Fibroblast of lung (primary cell): ENCODE data around the gene MINPP1. TPM values are rescaled to one million over a fixed set of nuclear protein-coding genes. Genes with fewer than 3 reads are reported as not detected.

Source experiments
- DNase-seq, 2 donors: peaks; one replicate each; pipeline versions ENCODE4 v3.0.0 to v3.0.0-alpha.2; 2010; ENCODE audit warnings: low read depth in 2 of 2
- H2AFZ ChIP-seq: 2 replicates; pipeline ENCODE4 v1.5.1; 2012; ENCODE audit warnings: low read length, control low read depth, inconsistent platforms
- H3K27ac ChIP-seq: 2 replicates; pipeline ENCODE4 v1.5.1; 2011; ENCODE audit warnings: low read length, control low read depth; ENCODE audit not compliant: insufficient read depth
- H3K27me3 ChIP-seq: 2 replicates; pipeline ENCODE4 v1.5.1; 2011; ENCODE audit warnings: mild to moderate bottlenecking, low read length; ENCODE audit not compliant: control insufficient read depth, insufficient read depth
- H3K36me3 ChIP-seq: 2 replicates; pipeline ENCODE4 v1.5.1; 2011; ENCODE audit warnings: low read length; ENCODE audit not compliant: control insufficient read depth, insufficient read depth
- H3K4me1 ChIP-seq: 2 replicates; pipeline ENCODE4 v1.5.1; 2011; ENCODE audit warnings: low read length; ENCODE audit not compliant: control insufficient read depth, insufficient read depth; ENCODE audit errors: extremely low read depth
- H3K4me2 ChIP-seq: 2 replicates; pipeline ENCODE4 v1.5.1; 2011; ENCODE audit warnings: low read length, control low read depth; ENCODE audit not compliant: insufficient read depth; ENCODE audit errors: extremely low read depth
- H3K4me3 ChIP-seq, 4 experiments: fragments of 200-600 bp in 1 of 4; sonication (generic) in 1 of 4; replicated peaks in 1 of 4; 2 replicates each; pipeline ENCODE4 v1.5.1; 2011 to 2016; ENCODE audit warnings: low read length in 4 of 4, low read depth in 3 of 4, mild to moderate bottlenecking in 3 of 4, control low read depth in 2 of 4, inconsistent platforms in 1 of 4, mixed read lengths in 1 of 4; ENCODE audit not compliant: insufficient read depth in 1 of 4; ENCODE audit errors: control extremely low read depth in 1 of 4
- H3K79me2 ChIP-seq: 2 replicates; pipeline ENCODE4 v1.5.1; 2012; ENCODE audit warnings: mild to moderate bottlenecking, low read length, inconsistent platforms; ENCODE audit not compliant: control insufficient read depth, insufficient read depth
- H3K9ac ChIP-seq: 2 replicates; pipeline ENCODE4 v1.5.1; 2011; ENCODE audit warnings: mild to moderate bottlenecking, low read length, control low read depth; ENCODE audit not compliant: insufficient read depth
- H3K9me3 ChIP-seq: 2 replicates; pipeline ENCODE4 v1.5.1; 2012; ENCODE audit warnings: low read depth, low read length; ENCODE audit not compliant: control insufficient read depth, insufficient read depth
- H4K20me1 ChIP-seq: 2 replicates; pipeline ENCODE4 v1.5.1; 2011; ENCODE audit warnings: low read length; ENCODE audit not compliant: control insufficient read depth, insufficient read depth; ENCODE audit errors: extremely low read depth
- CTCF ChIP-seq, 2 donors: IDR thresholded peaks in 1 of 2; conservative IDR thresholded peaks in 1 of 2; 1 replicate in 1 of 2; 2 replicates in 1 of 2; pipeline ENCODE4 v1.5.1; 2011 to 2012; ENCODE audit warnings: low read length in 2 of 2, control low read depth in 1 of 2, inconsistent platforms in 1 of 2, low read depth in 1 of 2, mild to moderate bottlenecking in 1 of 2
- EZH2 ChIP-seq: IDR thresholded peaks from 2 replicates; pipeline ENCODE4 v1.5.1; 2012; ENCODE audit warnings: low read length, control low read depth, mild to moderate bottlenecking; ENCODE audit errors: missing control alignments
- polyA plus RNA-seq, 2 donors: library from polyadenylated mRNA; depleted of rRNA in 1 of 2; stranded (reverse) in 1 of 2; unstranded in 1 of 2; fragments of >200 nt; gene quantifications; 2 replicates each; pipeline ENCODE4 v1.2.1, GENCODE V29; 2011 to 2012; ENCODE audit warnings: missing spikeins in 1 of 2
- total RNA-seq: library from RNA; depleted of rRNA; stranded (reverse); fragments of >200 nt; gene quantifications from 2 replicates; pipeline ENCODE4 v1.2.1, GENCODE V29; 2014

MINPP1 gene
- total and polyA plus RNA-seq, 2 donors (not counting 1 experiment from before 2014, with no cell fraction given): 18.5 to 24.4 TPM

- Histone ChIP-seq H2AFZ (no peak overlapping the region), H4K20me1 (no peaks in the 10 kb centered on the region), H3K79me2 (no peaks in the 10 kb centered on the region), H3K36me3 (no peaks in the 10 kb centered on the region), H3K4me2 (no peak overlapping the region), H3K27ac (peak overlapping the region; percentile 46), H3K9ac (no peak overlapping the region), H3K27me3 (no peaks in the 10 kb centered on the region), H3K4me3 (no peak overlapping the region), H3K9me3 (no peaks in the 10 kb centered on the region), H3K4me1 (peaks cover 25% of the 10 kb centered on the region)
- TF ChIP-seq EZH2 (no peak), CTCF (conservative IDR thresholded peaks at IDR 0.05 in 1 of 2, IDR thresholded peaks at IDR 0.05 in 1 of 2; ENCODE audit: low read depth in 1 of 2, low read length in 2 of 2) (no peak)
- peak; percentile 56 to 64 for DNase-seq
Measured at GRCh38 chr10:87541114-87541513, 36.4 kb downstream of the MINPP1 start.

DNA sequence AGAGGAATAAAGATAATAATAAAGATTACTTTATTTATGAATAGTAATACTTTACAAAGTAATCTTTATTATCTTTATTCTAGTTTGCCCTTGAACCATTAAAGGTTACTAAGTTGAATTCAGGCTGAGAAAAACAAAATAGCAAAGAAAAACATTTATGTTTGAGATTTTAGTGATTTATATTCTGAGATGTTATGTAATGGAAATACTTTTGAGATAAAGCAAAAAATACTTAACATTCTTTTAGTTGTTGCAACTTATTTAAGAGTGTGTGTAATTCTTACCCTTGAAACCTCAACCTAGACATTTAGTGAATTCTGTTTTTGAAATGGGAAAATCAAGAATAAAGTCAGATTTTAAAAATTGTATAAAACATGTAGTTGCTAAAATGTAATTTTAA lies 40.0 kb downstream of the MINPP1 start:
- no peak overlapping the region for H3K9ac ChIP-seq
- peak in 1 of 2 donors; percentile 48 for DNase-seq

DNA sequence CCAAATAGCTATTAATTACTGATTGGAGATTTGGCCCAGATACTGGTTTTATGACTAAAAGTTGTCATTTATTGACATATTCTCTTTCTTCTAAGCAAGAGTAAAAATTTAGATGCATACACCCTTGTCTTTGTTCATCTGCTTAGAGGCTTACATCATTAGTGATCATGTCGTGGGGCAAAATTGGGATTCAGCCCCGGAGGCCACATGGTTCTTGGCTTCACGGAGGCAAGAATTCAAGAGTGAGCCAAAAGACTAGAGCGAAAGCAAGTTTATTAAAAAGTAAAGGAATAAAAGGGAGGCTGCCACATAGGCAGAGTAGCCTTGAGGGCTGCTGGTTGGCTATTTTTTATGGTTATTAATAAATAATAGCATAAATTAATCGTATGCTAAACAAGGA lies 41.1 kb downstream of the MINPP1 start:
- peaks cover 38% of the 10 kb centered on the region for H3K4me1 ChIP-seq
- H2AFZ ChIP-seq: no peak overlapping the region
- DNase-seq: no peak
- no peaks in the 10 kb centered on the region for H4K20me1 ChIP-seq
- peak overlapping the region; percentile 79 for H3K27ac ChIP-seq
- no peak for TF ChIP-seq EZH2
- no peak for TF ChIP-seq CTCF (conservative IDR thresholded peaks at IDR 0.05 in 1 of 2, IDR thresholded peaks at IDR 0.05 in 1 of 2; ENCODE audit: low read depth in 1 of 2, low read length in 2 of 2)
- H3K79me2 ChIP-seq: no peaks in the 10 kb centered on the region
- H3K27me3 ChIP-seq: no peaks in the 10 kb centered on the region
- no peaks in the 10 kb centered on the region for H3K36me3 ChIP-seq
- H3K9ac ChIP-seq: no peak overlapping the region
- H3K4me2 ChIP-seq: no peak overlapping the region
- no peaks in the 10 kb centered on the region for H3K9me3 ChIP-seq
- H3K4me3 ChIP-seq: no peak overlapping the region

More for the DNA sequence above, 40.0 kb downstream of the MINPP1 start:
- Histone ChIP-seq H3K36me3 (no peaks in the 10 kb centered on the region), H2AFZ (no peak overlapping the region), H3K4me1 (peaks cover 39% of the 10 kb centered on the region), H3K27me3 (no peaks in the 10 kb centered on the region), H3K79me2 (no peaks in the 10 kb centered on the region), H4K20me1 (no peaks in the 10 kb centered on the region), H3K27ac (peak overlapping the region; percentile 4), H3K9me3 (no peaks in the 10 kb centered on the region), H3K4me3 (no peak overlapping the region), H3K4me2 (no peak overlapping the region)
- TF ChIP-seq EZH2: no peak
- TF ChIP-seq CTCF (conservative IDR thresholded peaks at IDR 0.05 in 1 of 2, IDR thresholded peaks at IDR 0.05 in 1 of 2; ENCODE audit: low read depth in 1 of 2, low read length in 2 of 2): no peak
